Mucosa of gallbladder (tissue), 1 donor: ENCODE measurements around the gene PACSIN2. TPM values are rescaled to one million over a fixed set of nuclear protein-coding genes. Genes with fewer than 3 reads are reported as not detected.

Experiments
- DNase-seq: peaks from one replicate; pipeline ENCODE4 v3.0.0-alpha.2; 2020; ENCODE audit warnings: low spot score
- total RNA-seq: library from RNA; stranded (reverse); gene quantifications from one replicate; pipeline ENCODE4 v1.2.1, GENCODE V29; 2021
- donor health status: DM: no; HTN: no; CAD: no.

Gene PACSIN2
- total RNA-seq, 1 donor from 2014 or later, result 182 TPM

DNA sequence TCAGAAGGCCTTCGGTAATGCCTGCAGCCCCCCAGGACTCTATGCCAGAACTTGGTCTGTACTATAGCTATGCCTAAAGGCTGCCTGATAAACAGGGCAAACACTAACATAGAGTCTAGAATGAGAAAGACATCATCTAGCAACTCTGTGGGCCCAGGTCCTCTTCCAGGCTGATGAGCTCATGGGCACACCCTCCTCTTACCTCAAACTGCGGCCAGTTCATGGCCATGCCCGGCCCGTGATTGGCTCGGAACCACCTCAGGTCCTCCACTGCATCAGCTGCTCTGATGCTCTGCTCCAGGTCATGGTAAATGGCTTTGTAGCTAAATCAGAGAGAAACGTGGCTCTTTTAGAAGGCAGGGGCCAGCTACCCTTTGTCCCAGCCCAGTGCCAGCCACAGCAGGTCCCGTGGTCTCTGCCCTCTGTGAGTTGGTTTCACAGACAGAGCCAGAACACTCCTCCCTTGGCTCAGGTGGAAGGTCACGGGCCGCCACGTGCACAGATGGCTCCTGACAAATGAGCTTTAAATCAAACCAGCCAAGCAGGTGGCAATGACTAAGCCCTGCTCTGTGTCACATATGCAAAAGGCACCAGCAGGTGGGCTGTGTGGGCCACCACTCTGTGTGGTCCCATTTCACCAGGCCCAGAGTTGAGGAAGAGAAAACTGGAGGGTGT lies 132.8 kb downstream of the PACSIN2 start:
- DNase-seq, result peak; percentile 80

DNA sequence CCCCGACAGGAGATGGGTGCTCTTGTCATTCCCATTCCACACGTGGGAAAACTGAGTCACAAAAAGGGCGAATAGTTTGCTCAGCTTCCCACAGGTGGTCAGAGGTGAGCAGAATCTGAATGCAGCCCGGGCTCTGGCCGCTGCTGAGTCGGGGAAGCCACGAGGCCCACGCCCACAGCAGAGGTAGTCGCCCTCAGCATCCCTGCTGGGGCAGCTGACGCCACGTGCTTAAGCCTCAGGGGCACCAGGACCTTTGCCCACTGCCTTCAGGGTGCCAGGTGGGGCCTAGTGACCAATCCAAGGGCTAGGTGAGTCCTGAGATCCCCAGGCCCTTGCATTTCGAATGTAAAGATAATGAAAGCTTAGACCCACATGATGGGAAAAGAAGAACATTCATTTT lies 133.7 kb downstream of the PACSIN2 start:
- DNase-seq, result no peak

DNA sequence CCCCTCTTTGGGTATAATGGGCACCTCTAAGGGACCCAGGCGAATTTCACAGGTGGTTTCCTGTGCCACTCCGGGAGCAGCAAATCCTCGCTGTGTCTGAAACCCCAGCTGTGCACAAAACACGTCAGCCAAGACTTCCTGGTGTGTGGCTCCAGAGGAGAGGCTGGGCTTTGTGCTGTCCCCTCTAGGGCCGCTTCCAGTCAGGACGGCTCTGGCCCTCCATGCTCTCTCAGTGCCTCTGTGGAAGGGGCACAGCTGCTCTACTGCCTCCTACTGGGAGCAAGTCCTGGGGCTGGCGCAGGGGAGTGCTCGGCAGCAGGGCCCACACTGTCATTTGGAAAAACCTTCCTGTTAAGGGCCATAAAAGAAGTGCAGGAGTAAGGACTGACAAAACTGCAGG lies 134.1 kb downstream of the PACSIN2 start:
- no peak for DNase-seq

DNA sequence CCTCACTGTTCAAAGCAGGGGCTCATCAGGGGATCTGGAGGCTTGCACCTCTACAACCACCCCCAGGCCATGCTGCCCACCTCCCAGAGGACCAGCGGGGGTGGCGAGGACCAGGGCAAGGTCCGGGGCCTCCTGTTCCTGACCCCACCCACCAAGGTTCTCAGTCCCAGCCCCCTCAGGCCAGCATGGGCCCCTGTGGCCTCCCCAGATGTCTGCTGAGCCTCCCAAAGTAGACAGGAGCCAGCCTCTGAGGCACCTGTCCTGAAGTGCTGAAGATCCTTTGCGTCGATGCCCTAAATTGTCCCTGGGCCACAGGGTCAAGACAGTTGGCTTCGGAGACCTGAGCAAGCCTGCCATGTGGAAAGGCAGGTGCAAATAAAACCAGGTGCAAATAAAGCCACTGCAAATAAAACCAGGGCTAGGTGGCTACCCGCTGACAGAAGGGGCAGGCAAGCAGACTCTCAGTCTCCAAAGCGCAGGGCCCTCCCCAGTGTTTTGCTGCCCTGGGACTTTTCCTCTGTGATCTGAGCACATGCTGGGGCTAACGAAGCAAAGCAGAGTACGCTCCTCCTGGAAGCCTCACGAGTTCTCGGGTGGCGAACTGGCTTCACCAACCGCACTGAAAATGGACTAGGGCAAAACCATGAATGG lies 135.5 kb downstream of the PACSIN2 start:
- DNase-seq, result no peak

DNA sequence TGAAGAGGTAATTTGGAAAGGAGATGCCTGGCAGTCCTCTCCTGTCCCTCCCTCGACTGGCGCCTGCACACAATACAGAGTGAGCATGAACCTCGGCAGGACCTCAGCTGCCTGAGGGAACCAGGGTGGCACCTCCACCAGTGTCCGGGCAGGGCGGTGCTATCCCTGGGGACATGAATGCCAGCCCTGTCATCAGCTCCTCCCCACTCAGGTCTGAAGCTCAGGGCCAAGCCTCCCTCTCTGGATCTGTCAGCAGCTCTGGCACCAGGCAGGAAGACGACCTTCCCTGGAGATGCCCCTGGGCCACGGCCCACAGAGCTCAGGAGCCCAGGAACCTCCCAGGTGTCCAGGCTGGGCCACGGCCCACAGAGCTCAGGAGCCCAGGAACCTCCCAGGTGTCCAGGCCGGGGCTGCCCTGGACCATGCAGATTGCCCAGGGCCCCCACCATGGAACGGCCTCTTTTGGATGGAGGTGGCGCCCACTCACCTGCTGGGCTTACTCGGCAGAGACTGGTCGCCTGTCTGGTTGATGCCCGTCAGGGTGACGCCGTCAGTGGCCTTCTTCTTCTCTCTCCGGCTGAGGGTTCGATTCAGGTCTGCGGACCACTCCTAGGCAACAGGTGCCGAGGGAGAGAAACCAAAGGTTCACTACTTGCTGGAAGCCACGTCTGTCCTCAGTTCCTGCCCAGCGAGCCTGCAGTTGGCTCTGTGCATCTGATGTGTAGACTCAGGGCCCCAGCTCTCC lies 136.2 kb downstream of the PACSIN2 start:
- no peak for DNase-seq

DNA sequence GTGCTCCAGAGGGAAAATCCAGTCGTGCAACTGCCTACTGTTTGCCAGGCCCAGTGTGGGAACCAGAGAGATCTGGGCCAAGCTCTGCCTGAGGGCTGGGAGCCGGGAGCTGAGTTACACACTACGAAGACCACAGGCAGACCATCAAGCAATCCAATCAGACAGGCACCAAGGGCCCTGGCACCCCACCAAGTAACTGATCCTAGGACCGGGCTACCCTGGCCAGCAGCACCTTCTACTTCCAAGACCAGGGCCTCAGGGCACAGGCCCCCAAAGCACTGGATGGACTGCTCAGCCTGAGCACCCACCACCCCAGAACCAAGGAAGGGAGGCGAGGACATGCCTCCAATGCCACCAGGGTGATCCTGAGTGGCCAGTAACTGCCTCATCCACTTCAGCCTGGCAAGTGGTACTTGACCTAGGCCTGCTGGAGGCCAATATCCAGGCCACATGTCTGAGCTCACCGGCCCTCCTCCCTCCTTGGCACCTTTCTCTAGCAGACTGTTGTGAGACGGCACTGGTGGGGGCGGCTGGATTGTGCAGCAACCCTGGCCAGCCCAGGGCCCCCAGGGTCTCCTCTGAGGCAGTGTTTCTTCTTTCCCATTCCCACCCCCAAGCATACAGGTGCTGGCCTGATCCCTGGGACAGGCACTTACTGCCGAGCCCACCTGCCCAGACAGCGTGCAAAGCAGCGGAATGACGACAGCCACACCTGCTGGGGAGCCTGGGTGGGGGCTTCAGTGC lies 137.2 kb downstream of the PACSIN2 start:
- DNase-seq, result no peak

DNA sequence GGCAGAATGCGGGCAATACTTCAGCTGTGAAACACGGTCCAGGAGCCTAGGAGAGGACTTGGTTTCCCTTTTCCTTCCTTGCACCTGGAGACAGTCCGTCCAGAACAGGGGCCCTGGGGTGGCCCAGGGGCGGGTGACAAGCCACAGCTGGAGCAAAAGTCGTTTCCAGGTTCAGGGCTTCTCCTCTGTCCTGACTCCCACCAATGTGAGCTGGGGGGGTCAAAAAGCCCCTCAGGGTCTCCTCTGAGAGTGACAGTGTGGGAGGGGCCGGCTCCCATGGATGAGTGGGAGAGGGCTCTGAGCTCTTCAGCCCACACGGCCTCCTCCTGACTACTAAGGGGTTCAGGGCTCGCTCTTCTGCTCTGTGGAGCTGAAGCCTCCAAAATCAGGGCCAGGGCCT lies 137.8 kb downstream of the PACSIN2 start:
- no peak for DNase-seq

DNA sequence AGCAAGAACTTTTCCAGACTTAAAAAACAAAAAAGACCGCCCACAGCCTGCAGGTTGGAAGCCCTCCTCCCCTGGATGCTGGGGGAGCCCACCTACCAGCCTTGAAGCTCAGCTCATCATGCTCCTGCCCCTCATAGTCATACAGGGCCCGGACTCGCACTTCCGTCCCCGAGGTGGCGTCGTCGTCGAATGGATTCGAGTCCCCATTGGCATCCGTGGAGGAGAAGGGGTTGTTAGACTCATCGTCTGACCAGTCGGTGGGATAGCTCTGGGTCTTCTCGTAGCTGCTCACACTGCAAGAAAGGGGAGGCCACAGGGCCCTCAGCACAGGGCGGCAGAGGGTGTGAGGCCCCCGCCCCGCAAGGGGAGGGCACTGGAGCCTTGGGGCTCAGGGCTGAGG lies 138.9 kb downstream of the PACSIN2 start:
- no peak for DNase-seq

DNA sequence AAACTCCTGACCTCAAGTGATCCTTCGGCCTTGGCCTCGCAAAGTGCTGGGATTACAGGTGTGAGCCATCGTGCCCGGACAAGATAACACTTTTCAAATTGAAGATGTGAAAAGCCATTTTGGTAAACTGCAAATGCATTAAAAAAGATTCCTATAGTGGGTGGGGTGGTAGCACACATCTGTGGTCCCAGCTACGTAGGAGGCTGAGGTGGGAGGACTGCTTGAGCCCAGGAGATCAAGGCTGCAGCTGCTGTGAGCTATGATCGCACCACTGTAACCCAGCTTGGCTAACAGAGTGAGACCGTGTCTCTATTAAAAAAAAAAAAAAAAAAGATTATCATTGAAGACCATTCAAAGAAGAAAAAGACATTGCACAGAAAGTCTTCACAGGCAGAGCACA lies 140.9 kb downstream of the PACSIN2 start:
- DNase-seq, result no peak

DNA sequence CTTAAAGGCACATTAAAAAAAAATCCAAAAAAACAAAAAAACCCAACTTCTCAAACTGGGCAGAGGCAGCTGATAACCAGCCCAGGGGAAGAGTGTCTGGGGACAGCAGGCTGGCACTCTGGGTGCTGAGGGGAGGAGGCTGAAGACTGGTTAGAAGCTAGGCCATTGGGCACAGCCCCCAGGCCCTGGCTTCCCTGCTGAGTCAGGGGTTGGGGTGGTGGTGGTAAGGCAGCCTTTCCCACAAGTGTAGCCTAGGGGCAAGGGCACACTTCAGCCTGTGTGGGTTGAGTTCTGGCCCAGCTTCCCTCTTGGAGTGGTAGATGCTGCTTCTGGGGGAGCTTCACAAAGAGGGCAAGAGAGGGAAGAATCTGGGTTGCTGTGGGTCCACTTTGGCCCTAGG lies 141.6 kb downstream of the PACSIN2 start:
- DNase-seq, result no peak

DNA sequence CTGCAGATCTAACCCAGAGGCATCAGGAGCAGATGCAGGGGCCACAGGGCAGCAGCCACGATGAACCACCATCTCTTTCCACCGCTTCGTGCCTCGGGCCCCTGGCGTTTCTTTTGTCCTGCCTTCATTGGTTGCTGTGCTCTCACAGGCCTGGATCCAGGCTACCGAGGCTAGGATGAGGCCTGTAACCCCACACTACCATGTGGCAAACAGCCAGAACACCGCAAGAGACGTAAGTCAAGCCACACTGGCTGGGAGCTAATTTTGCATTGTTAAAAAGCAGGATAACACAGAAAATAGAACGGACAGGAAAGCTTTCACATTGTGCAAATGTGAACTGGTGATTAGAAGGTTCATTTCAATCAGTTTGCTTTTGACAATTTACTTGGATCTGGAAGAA lies 142.1 kb downstream of the PACSIN2 start:
- DNase-seq, result no peak

DNA sequence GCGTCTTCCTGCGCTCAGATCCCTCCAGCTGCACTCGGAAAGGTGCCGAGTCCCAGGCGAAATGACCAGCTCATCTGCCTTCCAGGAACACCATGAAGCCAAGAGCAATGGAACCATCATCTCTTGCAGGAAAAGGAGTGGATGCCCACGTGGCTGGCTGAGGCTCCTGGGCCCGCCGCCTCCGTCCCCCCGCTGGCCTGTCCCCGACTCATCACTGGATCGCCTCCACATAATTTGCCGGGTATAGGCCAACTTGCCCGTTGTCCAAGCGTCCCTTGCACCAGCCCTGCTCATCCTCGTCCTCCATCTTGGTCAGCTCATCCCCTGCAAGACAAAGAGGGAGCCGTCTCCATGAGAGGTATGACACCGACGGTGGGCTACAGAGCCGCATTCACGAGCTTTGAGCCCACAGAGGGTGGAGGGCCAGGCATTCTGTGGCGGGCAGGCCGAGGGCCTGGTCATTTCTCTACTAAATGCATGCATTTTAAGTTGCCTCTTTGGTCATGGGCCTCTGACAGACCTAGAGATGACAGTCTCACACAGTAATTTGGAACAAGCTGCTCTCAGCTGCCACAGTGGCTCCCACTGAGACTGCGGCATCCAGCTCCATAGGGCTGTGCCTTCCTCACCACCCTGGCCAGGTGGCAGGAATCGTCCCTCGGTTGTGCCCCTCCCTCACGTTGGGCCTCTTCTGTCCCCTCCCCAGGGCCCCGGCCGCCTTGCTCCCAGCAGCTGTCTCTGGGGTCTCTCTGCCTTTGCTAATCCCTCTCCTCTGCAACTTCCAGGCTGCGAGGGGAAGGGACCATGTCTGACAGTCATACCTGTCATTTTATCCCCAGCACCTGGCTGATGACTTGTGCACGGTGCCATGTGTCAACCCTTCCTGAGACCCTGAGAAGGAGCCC lies 143.6 kb downstream of the PACSIN2 start:
- DNase-seq, result no peak

DNA sequence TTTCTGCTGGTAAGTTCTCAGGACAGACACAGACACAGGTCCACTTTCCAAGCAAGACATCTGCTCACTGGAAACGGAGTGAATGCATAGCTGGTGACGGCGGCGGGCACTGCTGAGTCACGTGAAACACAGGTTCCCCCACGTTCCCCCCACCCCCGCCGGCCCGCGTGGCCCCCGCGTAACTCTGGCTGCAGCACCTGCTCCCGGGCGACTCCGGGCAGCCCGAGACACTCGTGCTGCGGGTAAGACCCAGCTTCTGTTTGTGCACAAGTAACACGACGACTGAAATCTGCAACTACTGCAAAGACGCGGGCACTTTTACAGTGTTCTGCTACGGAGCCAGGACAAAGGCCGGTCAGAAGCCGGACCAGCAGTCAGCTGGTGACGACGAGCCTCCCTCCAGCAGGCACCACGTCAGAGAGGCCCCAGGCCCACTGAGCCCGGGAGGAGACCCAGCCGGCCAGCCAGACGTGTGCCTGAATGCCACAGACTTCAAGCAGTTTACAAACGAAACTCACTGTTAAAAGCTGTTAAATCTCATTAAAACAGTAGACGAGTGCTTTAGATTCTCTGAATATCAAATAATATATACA lies 145.0 kb downstream of the PACSIN2 start:
- DNase-seq, result no peak

DNA sequence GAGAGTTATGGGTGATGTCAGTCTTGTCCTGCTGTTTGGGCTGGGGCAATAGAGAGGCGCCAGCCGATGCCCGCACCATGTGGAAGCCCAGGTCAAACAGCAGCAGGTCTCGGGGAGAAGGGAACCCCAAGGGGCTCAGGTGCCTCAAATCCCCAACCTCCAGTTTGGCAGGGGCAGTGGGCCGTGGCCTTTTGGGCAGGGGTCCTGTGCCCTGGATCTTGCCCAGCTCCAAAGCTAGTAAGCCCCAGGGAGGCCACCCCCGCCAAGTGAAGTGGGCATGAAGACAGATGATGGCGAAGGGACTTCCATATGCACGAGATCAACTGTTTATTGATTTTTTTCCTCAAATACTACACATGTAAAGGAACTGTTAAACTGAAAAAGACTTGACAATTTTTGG lies 145.5 kb downstream of the PACSIN2 start:
- DNase-seq, result no peak

DNA sequence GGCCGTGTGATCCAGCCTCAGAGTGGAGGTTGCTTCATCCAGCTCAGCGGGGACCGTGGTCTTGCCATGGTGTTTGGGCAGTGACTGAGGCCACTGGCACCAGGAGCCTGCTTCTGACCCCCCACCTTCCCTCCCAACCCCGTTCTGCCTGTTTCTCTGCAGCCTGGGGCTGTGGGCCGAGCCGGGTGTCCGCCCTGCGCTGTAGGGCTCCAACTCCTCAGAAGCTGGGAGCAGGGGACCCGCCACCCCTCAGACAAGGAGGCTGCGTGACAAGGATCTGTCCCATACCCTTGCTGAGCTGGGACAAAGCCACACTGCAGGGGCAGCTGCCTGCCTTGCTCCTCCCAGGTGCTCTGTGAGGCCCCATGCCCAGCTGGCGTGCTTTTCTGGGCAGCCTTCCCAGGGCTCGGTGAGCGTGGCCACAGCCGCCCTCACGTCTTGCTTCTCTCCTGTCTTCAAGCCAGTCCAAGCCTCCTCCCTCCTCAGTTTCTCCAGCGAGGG lies 146.1 kb downstream of the PACSIN2 start:
- peak; percentile 75 for DNase-seq

DNA sequence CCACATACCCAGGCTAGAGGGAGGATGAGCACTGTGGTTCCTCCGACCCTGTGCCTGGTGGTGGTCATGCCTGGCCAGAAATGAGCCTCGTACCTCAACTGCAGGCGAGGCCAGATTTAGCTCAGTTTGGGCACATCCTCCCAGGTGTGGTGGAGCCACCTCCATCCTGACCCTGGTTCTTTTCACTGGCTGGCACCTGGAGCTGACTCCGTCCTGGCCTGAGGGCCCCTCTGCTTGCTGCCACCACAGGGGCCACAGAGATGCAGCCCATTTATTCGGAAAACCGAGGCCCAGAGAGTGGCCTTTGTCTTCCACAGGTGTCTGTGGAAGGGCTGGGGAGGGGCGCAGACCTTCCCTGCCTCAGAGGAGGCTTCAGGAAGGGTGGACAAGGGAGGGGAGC lies 148.8 kb downstream of the PACSIN2 start:
- DNase-seq, result no peak

DNA sequence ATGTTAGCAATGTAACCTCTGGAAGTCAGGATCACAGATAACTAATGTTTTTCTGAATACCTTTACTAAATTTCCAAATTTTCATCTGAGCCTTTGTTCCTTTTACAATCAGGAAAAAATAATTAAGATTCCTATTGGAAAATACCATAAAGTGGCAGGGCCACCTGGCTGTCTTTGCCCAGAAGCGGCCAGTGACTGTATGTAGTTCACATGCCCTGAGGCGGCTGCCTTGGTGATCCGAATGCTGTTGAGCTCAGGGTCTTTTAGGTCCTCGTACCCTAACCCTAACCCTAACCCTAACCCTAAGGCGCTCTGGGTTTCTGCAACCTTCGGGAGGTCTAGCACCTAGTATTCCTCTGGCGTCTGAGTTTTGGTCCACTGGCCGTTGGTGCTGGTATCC lies 149.4 kb downstream of the PACSIN2 start:
- no peak for DNase-seq

DNA sequence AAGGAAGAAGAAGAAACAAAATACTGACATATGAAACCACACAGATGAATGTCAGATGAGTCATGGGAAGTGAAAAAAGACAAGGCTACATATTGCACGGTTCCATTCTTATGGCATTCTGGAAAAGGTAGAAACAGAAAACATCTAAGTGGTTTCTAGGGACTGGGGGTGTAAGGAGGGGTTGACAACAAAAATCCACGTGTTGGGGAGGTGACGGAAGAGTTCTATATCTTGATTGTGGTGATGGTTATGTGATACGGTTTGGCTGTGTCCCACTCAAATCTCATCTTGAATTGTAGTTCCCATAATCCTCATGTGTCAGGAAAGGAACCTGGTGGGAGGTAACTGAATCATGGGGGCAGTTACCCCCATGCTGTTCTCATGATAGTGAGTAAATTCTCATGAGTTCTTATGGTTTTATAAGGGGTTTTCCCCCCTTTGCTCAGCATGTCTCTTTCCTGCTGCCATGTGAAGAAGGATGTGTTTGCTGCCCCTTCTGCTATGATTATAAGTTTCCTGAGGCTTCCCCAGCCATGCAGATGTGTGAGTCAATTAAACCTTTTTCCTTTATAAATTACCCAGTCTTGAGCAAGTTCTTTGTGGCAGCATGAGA lies 151.5 kb downstream of the PACSIN2 start:
- no peak for DNase-seq

DNA sequence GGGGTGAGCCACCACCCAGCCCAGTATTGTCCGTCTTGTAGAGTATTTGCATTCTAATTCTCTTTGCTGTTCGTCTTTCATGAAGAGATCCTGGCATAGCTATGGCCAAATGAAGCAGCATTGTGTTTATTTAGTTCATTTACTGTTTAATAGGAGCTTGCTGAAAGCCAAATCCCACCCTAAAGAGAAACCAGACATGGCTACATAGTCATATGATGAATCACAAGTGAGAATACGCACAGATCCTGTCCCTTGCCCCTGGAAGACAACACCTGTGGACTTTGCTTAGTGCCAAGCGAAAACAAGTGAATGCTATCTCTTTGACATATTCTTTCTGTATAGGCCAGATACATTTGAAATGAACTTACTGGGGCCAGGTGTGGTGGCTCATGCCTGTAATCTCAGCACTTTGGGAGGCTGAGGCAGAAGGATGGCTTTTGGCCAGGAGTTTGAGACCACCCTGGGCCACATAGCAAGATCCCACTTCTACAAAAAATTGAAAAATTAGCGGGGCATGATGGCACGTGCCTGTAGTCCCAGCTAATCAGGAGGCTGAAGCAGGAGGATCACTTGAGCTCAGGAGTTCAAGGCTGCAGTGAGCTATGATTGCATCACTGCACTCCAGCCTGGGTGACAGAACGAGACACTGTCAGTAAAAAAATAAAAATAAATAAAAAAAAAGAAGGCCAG lies 152.8 kb downstream of the PACSIN2 start:
- peak; percentile 59 for DNase-seq

DNA sequence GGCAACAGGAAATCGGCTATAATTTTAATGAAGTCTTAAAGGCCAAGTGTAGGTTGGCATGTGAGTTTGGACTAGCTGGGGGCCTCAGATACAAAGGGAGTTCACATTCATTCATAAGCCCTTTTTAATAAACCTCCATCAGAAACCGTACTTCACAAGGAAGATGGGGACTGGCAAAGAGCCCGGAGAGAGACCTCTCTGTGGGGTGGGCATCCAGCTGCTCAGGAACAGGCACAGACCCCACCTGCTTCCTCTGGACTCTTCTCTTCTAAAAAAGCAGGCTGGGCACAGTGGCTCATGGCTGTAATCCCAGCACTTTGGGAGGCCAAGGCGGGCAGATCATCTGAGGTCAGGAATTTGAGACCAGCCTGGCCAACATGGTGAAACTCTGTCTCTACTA lies 154.0 kb downstream of the PACSIN2 start:
- no peak for DNase-seq
